HG03439 (cell line): ENCODE data around the gene FIS1.
"Not testable (repeated sequence)": the region's sequence is repeated elsewhere in the genome, so short reads cannot be mapped to it uniquely, and the experiment has no call there.

Experiments used
- ATAC-seq: cut with Tn5 transposase; IDR thresholded peaks from one replicate; pipeline ENCODE4 v1.9.1; 2021; ENCODE audit warnings: mild to moderate bottlenecking, moderate library complexity; ENCODE audit not compliant: unreplicated experiment

The FIS1 gene

GRCh38 chr7:101258243-101258731 lies 13.4 kb upstream of the FIS1 start:
- ATAC-seq = no peak

GRCh38 chr7:101255796-101256195 lies 10.9 kb upstream of the FIS1 start:
- no peak for ATAC-seq

GRCh38 chr7:101253199-101253598 lies 8.3 kb upstream of the FIS1 start:
- ATAC-seq = not testable (repeated sequence)

- ATAC-seq = peak; percentile 96
Measured at GRCh38 chr7:101251871-101252659, 7.2 kb upstream of the FIS1 start.

- ATAC-seq = no peak
Measured at GRCh38 chr7:101250324-101250723, 5.4 kb upstream of the FIS1 start.

GRCh38 chr7:101248276-101248675 lies 3.4 kb upstream of the FIS1 start:
- no peak for ATAC-seq

- ATAC-seq = no peak
Measured at GRCh38 chr7:101245147-101245668, 327 bp upstream of the FIS1 start.

- no peak for ATAC-seq
Measured at GRCh38 chr7:101243646-101244374, 1.1 kb downstream of the FIS1 start.

GRCh38 chr7:101241443-101242349 lies 3.2 kb downstream of the FIS1 start:
- ATAC-seq = no peak

- no peak for ATAC-seq
Measured at GRCh38 chr7:101241015-101241363, 3.9 kb downstream of the FIS1 start.

- ATAC-seq = no peak
Measured at GRCh38 chr7:101240226-101241014, 4.5 kb downstream of the FIS1 start.

- ATAC-seq = no peak
Measured at GRCh38 chr7:101239951-101240220, 5.0 kb downstream of the FIS1 start.

GRCh38 chr7:101239191-101239950 lies 5.5 kb downstream of the FIS1 start:
- no peak for ATAC-seq

- no peak for ATAC-seq
Measured at GRCh38 chr7:101238226-101239182, 6.4 kb downstream of the FIS1 start.

GRCh38 chr7:101237206-101238067 lies 7.4 kb downstream of the FIS1 start, which contains the start of gene CLDN15:
TSS of gene CLDN15 (minus strand) at chr7:101237802. CDS start at chr7:101237581, 221 bp downstream.
- ATAC-seq = no peak

GRCh38 chr7:101236292-101236835 lies 8.5 kb downstream of the FIS1 start:
- ATAC-seq = no peak

- ATAC-seq = no peak
Measured at GRCh38 chr7:101235522-101235921, 9.4 kb downstream of the FIS1 start.
